Lower leg skin (tissue), 3 donors: ENCODE measurements around the gene MRPL50.

Experiments
- POLR2A ChIP-seq, 2 donors: fragments of 450-650 bp; IDR thresholded peaks; one replicate each; pipeline ENCODE4 v1.6.1; 2016 to 2017; ENCODE audit warnings: antibody characterized with exemption in 2 of 2, mild to moderate bottlenecking in 1 of 2, moderate library complexity in 1 of 2
- TF ChIP-seq, protein P1 (sequence below), 3 donors: fragments of 450-650 bp; IDR thresholded peaks; one replicate each; pipeline ENCODE4 v1.5.1; 2016; ENCODE audit warnings: antibody characterized with exemption in 3 of 3, mild to moderate bottlenecking in 3 of 3, moderate library complexity in 2 of 3

DNA sequence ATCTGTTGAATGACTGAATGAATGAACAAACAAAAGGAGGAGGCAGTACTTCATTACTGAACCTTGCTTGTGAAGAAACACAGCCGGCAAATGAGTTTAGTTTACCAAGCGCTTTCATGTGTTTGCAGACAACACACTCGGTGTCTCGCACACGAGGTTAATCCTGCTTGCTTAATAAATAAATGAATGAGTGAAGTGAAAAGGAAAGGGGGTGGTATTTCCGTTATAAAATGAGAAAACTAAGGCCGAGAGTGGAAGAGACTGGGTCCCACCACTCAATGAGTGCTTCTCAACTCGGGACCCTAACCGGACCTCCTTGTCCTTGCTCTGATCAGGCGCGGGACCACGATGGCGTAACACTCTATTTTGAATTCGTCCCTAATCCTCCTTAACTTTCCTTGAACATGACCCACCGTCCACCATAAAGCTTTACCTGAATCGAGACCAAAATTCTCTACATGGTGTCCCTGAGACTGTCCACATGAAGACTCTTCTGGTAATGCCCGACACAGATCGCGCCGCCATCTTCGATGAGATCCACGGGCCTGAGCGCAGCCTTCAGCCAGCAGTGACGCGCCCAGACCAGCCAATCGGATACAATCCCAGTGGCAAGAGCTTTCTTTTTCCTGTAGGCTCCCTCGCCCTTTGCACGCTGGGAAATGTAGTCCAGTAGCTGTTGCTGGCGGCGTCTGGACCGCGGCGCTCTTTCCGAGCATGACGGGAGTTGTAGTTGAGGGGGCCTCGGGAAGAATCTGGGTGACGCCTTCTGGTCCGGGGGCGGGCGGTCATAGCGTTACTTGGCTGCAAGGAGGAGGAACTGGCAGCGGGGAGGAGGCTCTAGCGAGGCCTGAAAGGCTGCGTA lies at the start of gene MRPL50, which contains the start of gene ZNF189:
- TF ChIP-seq, protein P1, sequence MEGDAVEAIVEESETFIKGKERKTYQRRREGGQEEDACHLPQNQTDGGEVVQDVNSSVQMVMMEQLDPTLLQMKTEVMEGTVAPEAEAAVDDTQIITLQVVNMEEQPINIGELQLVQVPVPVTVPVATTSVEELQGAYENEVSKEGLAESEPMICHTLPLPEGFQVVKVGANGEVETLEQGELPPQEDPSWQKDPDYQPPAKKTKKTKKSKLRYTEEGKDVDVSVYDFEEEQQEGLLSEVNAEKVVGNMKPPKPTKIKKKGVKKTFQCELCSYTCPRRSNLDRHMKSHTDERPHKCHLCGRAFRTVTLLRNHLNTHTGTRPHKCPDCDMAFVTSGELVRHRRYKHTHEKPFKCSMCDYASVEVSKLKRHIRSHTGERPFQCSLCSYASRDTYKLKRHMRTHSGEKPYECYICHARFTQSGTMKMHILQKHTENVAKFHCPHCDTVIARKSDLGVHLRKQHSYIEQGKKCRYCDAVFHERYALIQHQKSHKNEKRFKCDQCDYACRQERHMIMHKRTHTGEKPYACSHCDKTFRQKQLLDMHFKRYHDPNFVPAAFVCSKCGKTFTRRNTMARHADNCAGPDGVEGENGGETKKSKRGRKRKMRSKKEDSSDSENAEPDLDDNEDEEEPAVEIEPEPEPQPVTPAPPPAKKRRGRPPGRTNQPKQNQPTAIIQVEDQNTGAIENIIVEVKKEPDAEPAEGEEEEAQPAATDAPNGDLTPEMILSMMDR (IDR thresholded peaks at IDR 0.05): no peak
- peak in 1 of 2 donors; percentile 22 for TF ChIP-seq POLR2A (IDR thresholded peaks at IDR 0.05)
